Astrocyte of the cerebellum (primary cell): ENCODE results near the gene C10orf95.

Experiments used
- DNase-seq: peaks from one replicate; pipeline ENCODE4 v3.0.0-alpha.2; 2011; ENCODE audit warnings: low read depth
- H3K4me3 ChIP-seq: 2 replicates; pipeline ENCODE4 v1.5.1; 2011; ENCODE audit warnings: mild to moderate bottlenecking, low read depth, low read length, moderate library complexity
- in situ Hi-C: cut with HindIII; loops from 2 replicates; pipeline ENCODE4 v1.10.0; 2017; ENCODE audit warnings: low sequenced_read_pairs
- TF ChIP-seq, protein P1 (sequence below): IDR thresholded peaks from 2 replicates; pipeline ENCODE4 v1.5.1; 2012; ENCODE audit warnings: low read length, low read depth, moderate library complexity, mild to moderate bottlenecking; ENCODE audit errors: missing control alignments

The C10orf95 gene

DNA sequence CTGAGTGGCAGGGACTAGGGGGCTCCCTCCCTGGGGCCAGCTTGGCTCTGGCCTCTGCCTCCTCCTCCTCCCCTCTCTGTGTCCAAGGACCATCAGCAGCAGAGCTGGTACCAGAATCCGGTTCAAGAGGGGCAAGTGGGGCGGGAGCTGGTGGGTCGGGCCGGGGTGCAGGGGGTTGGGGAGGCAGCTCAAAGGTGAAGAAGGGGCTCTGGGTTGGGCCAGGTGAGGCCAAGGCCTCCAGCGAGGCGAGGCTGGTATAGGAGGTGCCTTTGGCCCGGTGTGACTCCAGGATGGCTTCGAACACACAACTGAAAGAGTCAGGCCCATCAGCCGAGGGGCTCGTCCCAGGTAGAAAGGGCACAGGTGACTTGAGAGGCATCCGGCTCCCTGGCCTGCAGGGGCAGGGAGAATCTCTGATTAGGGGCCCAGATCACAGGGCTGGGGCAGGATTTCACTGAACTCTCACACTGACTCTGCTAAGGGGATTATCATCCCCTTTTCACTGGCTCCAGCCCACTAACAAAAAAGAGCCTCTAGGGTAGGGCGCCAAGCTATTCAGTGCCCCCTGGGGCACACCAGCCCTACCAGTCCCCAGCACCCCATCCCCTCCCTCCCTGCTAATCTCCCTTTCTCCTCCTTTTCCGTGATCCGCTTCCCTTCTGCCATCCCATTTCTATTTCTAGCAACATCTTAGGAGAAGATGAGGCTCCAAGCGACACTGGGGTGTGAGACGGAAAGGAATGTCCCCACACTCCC, 37.4 kb downstream of the C10orf95 start:
- H3K4me3 ChIP-seq, result no peak overlapping the region
- TF ChIP-seq, protein P1, sequence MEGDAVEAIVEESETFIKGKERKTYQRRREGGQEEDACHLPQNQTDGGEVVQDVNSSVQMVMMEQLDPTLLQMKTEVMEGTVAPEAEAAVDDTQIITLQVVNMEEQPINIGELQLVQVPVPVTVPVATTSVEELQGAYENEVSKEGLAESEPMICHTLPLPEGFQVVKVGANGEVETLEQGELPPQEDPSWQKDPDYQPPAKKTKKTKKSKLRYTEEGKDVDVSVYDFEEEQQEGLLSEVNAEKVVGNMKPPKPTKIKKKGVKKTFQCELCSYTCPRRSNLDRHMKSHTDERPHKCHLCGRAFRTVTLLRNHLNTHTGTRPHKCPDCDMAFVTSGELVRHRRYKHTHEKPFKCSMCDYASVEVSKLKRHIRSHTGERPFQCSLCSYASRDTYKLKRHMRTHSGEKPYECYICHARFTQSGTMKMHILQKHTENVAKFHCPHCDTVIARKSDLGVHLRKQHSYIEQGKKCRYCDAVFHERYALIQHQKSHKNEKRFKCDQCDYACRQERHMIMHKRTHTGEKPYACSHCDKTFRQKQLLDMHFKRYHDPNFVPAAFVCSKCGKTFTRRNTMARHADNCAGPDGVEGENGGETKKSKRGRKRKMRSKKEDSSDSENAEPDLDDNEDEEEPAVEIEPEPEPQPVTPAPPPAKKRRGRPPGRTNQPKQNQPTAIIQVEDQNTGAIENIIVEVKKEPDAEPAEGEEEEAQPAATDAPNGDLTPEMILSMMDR, result no peak
- in situ Hi-C loops, result no loop called here
- no peak for DNase-seq

DNA sequence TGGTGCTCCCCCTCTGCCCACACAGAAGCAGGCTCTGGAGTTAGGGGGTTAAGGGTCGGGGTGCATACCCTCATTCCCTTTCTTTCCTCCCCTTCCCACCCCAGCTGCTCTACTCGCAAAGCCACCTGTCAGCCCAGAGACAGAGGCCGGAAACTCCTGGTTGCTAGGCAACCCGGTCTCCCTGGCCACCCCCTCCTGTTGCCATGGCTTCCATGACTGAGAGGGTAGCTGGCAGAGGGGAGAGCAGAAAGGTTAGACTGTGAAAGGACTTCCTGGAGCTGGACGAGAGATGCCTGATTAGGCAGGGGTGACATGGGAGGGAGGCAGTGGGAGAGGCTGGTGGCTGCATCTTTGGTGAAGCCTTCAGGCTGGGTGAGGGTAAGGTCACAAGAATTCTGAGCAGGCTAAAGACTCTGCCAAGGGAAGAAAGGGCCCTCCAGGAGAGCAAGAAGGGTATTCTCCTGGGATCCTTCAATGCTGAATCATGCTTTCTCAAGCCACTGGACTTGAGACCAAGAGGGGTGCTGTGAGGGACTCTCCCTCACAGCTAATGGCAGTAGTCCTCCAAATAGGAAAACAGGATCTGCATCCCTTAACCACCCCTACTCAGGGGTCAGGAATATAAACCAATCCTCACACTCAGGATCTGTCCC, 38.2 kb downstream of the C10orf95 start:
- no peak overlapping the region for H3K4me3 ChIP-seq
- DNase-seq, result no peak
- in situ Hi-C loops, result no loop called here
- TF ChIP-seq, protein P1, result no peak

DNA sequence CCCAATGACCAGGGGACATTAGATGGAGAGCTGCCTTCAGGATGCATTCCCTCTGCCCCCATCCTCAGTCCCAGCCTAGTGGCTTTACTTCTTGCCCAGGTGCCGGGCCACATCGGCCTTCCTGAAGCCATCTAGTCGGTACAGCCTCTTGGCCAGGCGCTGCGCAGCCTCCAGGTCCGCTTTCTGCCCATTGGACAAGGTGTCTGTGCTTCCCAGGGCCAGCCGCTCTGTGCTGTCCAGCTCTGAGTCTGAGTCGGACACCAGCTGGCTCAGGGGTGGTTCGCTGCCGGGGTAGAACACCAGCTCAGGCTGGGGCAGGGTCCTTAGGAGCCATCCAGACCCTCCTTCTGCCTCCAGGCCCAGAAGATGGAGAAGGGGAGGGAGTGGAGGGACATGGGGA, 39.0 kb downstream of the C10orf95 start:
- in situ Hi-C loops, result no loop called here
- TF ChIP-seq, protein P1, result no peak
- DNase-seq, result no peak
- no peak overlapping the region for H3K4me3 ChIP-seq

DNA sequence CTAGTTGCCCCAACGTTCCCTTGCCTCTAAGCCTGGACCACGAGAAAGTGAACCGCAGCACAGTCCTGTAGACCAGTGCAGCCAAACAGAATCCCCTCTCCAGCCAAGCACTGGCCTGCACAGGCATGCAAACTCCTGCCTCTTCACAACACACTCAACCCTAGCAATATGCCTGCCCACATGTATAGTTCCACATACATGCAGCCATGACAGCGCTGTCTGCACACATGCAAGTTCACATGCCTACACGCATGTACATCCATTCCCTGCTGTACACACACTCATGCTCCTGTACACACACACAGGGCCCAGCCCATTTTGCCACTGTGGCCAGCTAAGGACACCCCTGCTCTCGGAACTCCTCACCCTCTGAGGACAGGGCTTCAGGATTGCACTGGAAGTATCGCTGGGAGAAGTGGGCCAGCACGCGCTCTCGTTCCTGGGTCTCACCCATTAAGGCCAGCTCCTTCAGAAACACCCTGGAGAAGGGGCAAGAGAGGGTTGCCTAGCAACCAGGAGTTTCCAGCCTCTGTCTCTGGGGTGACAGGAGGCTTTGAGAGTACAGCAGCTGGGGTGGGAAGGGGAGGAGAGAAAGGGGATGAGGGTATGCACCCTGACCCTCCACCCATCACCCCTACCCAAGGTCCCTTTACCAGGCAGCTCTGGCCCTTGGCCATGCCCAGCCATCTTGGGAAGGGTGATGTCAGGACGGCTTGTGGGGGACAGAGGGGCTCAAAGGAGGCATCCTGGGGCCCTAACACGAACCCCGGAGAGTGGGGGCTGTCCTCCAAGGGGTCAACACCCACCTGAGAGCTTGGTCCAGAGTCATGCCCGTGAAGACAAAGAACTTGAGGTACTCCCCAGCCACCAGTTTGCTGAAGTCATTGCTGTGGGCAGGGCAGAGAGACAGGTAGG, 39.7 kb downstream of the C10orf95 start:
- DNase-seq, result no peak
- H3K4me3 ChIP-seq, result no peak overlapping the region
- in situ Hi-C loops, result no loop called here
- TF ChIP-seq, protein P1, result no peak

DNA sequence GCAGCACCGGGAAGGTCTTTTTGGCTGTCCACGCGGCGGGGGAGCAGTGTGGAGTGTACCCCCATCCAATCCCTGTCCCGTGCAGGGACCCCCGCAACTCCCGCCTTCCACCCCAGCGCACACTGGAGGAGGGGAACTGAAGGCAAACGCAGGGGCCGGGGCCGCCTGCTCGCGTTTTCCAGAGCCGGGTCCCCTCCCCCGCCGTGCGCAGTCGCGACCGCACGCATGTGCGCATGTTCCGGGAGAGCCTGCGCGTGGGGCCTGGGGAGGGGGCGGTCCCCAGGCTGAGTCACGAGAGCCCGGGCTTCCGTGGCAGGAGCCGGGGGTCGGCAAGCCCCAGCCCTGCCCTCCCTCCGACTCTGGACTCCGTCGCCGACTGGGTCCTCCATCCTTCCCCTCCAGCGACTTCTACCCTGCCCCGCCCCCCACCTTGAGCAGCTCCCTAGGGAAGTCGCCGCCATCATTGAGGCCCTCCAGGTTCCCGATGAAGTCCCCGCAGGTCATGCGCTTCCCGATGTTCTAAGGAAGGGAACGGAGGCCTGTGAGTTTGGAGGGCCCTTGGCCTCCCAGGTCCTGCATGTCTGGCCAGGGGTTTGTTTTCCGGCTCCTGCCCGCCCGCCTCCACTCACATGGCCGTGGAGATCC, 40.8 kb downstream of the C10orf95 start:
- in situ Hi-C loops, result no loop called here
- TF ChIP-seq, protein P1, result no peak
- no peak for DNase-seq
- H3K4me3 ChIP-seq, result peak overlapping the region; percentile 32
